ENCODE data around the gene APP.

DNA sequence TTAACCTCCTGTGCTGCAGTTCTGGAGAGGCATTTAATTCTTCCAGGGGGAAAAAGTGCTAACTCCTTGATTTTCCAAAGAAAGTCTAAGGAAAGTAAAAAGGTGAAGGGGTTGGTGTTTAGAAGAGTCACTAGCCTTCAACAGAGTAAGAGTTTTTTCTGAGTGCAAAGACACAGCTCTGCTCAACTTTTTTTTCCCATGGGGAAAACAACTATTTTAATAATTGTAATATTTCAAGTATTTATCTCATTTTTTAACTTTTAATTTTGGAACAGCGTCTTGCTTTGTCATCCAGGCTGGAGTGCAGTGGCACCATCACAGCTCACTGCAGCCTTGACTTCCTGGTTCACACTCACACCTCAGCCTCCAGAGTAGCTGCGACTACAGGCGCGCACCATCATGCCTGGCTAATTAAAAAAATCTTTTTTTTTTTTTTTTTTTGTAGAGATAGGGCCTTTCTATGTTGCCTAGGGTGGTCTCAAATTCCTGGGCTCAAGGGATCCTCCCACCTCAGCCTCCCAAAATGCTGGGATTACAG, 202.6 kb downstream of the APP start:
- TF ChIP-seq, protein P1, sequence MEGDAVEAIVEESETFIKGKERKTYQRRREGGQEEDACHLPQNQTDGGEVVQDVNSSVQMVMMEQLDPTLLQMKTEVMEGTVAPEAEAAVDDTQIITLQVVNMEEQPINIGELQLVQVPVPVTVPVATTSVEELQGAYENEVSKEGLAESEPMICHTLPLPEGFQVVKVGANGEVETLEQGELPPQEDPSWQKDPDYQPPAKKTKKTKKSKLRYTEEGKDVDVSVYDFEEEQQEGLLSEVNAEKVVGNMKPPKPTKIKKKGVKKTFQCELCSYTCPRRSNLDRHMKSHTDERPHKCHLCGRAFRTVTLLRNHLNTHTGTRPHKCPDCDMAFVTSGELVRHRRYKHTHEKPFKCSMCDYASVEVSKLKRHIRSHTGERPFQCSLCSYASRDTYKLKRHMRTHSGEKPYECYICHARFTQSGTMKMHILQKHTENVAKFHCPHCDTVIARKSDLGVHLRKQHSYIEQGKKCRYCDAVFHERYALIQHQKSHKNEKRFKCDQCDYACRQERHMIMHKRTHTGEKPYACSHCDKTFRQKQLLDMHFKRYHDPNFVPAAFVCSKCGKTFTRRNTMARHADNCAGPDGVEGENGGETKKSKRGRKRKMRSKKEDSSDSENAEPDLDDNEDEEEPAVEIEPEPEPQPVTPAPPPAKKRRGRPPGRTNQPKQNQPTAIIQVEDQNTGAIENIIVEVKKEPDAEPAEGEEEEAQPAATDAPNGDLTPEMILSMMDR (IDR thresholded peaks at IDR 0.05) = no peak
- no peak for TF ChIP-seq EZH2 (IDR thresholded peaks at IDR 0.05)
- TF ChIP-seq EZH2phosphoT487 (IDR thresholded peaks at IDR 0.05) = no peak

Data from neural progenitor cell (in vitro differentiated cells).